Activated CD8-positive, alpha-beta T cell treated with anti-CD3 and anti-CD28 coated beads, Interleukin-2, amount 10 ng/mL, durations not matched to agents 7 days and 5 days (primary cell): ENCODE results near the gene HES7. TPM values are rescaled to one million over a fixed set of nuclear protein-coding genes. Genes with fewer than 3 reads are reported as not detected.

Source experiments
- ATAC-seq: fragments of 150-1000 bp; cut with Tn5 transposase; one replicate; pipeline ENCODE4 v1.10.0; 2021; ENCODE audit warnings: moderate library complexity
- CTCF ChIA-PET: fragments of 350-600 bp; sonication (Branson Sonifier 250); formaldehyde crosslinking; loops from one replicate; lab custom pipeline; 2021; ENCODE audit warnings: antibody characterized with exemption; lab: Charles Lee
- POLR2A ChIA-PET: fragments of 350-600 bp; sonication (Branson Sonifier 250); formaldehyde crosslinking; loops from one replicate; lab custom pipeline; 2021; ENCODE audit warnings: antibody characterized with exemption; lab: Charles Lee
- DNase-seq: peaks from one replicate; pipeline ENCODE4 v3.0.0-alpha.2; 2020
- H3K27ac Mint-ChIP-seq: one replicate; pipeline ENCODE4 v1.8.0; 2021; ENCODE audit warnings: mild to moderate bottlenecking, mixed read lengths
- H3K27me3 Mint-ChIP-seq: one replicate; pipeline ENCODE4 v1.8.0; 2021; ENCODE audit warnings: low read depth, mixed read lengths
- H3K36me3 Mint-ChIP-seq: one replicate; pipeline ENCODE4 v1.8.0; 2021; ENCODE audit warnings: low read depth, mixed read lengths
- H3K4me1 Mint-ChIP-seq: one replicate; pipeline ENCODE4 v1.8.0; 2021; ENCODE audit warnings: low read depth, mixed read lengths
- H3K4me3 Mint-ChIP-seq: one replicate; pipeline ENCODE4 v1.8.0; 2021; ENCODE audit warnings: mild to moderate bottlenecking, mixed read lengths
- H3K9me3 Mint-ChIP-seq: one replicate; pipeline ENCODE4 v1.8.0; 2022; ENCODE audit warnings: mixed read lengths; ENCODE audit not compliant: insufficient read depth
- total RNA-seq, 2 experiments: library from RNA; stranded (reverse); gene quantifications; one replicate each; pipeline ENCODE4 v1.2.3, GENCODE V29; 2021

Gene HES7
- total RNA-seq, 2 experiments from 2014 or later, result 0.29 TPM; not detected in 1

GRCh38 chr17:8161289-8162232 lies 37.7 kb upstream of the HES7 start:
- ATAC-seq (no peak), DNase-seq (no peak)
- H3K9me3 Mint-ChIP-seq, result no peaks in the 10 kb centered on the region
- peak overlapping the region; percentile 93 for H3K27ac Mint-ChIP-seq
- H3K4me3 Mint-ChIP-seq, result peak overlapping the region; percentile 79
- CTCF ChIA-PET, result interaction anchor here (0.7 to 14.0 kb wide), 6 partner anchors 23 to 216 kb away, joined by 3 to 165 read pairs (median 6); partner anchors contain the start of gene ALOXE3
- H3K4me1 Mint-ChIP-seq, result peaks cover 59% of the 10 kb centered on the region
- H3K36me3 Mint-ChIP-seq, result peaks cover 35% of the 10 kb centered on the region
- POLR2A ChIA-PET, result interaction anchor here (0.6 to 8.3 kb wide), 8 partner anchors 12 to 59 kb away, joined by 3 to 343 read pairs (median 4); partner anchors contain the start of genes HES7 and TMEM107
- no peaks in the 10 kb centered on the region for H3K27me3 Mint-ChIP-seq

- Mint-ChIP-seq H3K27me3 (no peaks in the 10 kb centered on the region), H3K36me3 (peaks cover 34% of the 10 kb centered on the region), H3K4me1 (peaks cover 59% of the 10 kb centered on the region), H3K9me3 (no peaks in the 10 kb centered on the region), H3K27ac (peak overlapping the region; percentile 93), H3K4me3 (peak overlapping the region; percentile 79)
- ChIA-PET POLR2A (interaction anchor here (0.6 to 8.3 kb wide), 6 partner anchors 13 to 60 kb away, joined by 4 to 343 read pairs (median 4); partner anchors contain the start of genes HES7 and TMEM107), CTCF (interaction anchor here (0.7 to 14.0 kb wide), 6 partner anchors 23 to 217 kb away, joined by 3 to 165 read pairs (median 6); partner anchors contain the start of gene ALOXE3)
- DNase-seq (no peak), ATAC-seq (no peak)
Measured at GRCh38 chr17:8160741-8161221, 36.9 kb upstream of the HES7 start.

GRCh38 chr17:8160224-8160577 lies 36.3 kb upstream of the HES7 start:
- Mint-ChIP-seq H3K36me3 (peaks cover 34% of the 10 kb centered on the region), H3K27ac (peak overlapping the region; percentile 93), H3K4me3 (no peak overlapping the region), H3K9me3 (no peaks in the 10 kb centered on the region), H3K4me1 (peaks cover 58% of the 10 kb centered on the region), H3K27me3 (no peaks in the 10 kb centered on the region)
- DNase-seq, result no peak
- no peak for ATAC-seq
- CTCF ChIA-PET, result interaction anchor here (1.1 to 14.0 kb wide), 5 partner anchors 22 to 217 kb away, joined by 3 to 165 read pairs (median 7); partner anchors contain the start of gene ALOXE3
- POLR2A ChIA-PET, result interaction anchor here (8.3 kb wide), 1 partner anchor 14 kb away, joined by 343 read pairs; no protein-coding TSS in a partner anchor

- peak overlapping the region; percentile 27 for H3K4me3 Mint-ChIP-seq
- no peak for ATAC-seq
Measured at GRCh38 chr17:8159459-8160223, 35.7 kb upstream of the HES7 start.

GRCh38 chr17:8159032-8159400 lies 35.1 kb upstream of the HES7 start:
- no peak overlapping the region for H3K4me3 Mint-ChIP-seq
- peaks cover 46% of the 10 kb centered on the region for H3K4me1 Mint-ChIP-seq
- POLR2A ChIA-PET, result interaction anchor here (0.6 to 8.3 kb wide), 4 partner anchors 15 to 39 kb away, joined by 4 to 343 read pairs (median 6); no protein-coding TSS in a partner anchor
- DNase-seq (no peak), ATAC-seq (no peak)
- CTCF ChIA-PET, result interaction anchor here (0.7 to 14.0 kb wide), 13 partner anchors 8 to 65 kb away, joined by 3 to 165 read pairs (median 4); partner anchors contain the start of genes ALOXE3 and HES7
- H3K9me3 Mint-ChIP-seq, result no peaks in the 10 kb centered on the region
- H3K27ac Mint-ChIP-seq, result peak overlapping the region; percentile 87
- no peaks in the 10 kb centered on the region for H3K27me3 Mint-ChIP-seq
- H3K36me3 Mint-ChIP-seq, result peaks cover 36% of the 10 kb centered on the region

More at GRCh38 chr17:8159459-8160223, 35.7 kb upstream of the HES7 start:
- Mint-ChIP-seq H3K9me3 (no peaks in the 10 kb centered on the region), H3K27ac (peak overlapping the region; percentile 72), H3K27me3 (no peaks in the 10 kb centered on the region), H3K36me3 (peaks cover 34% of the 10 kb centered on the region), H3K4me1 (peaks cover 52% of the 10 kb centered on the region)
- CTCF ChIA-PET, result interaction anchor here (0.8 to 14.0 kb wide), 8 partner anchors 8 to 99 kb away, joined by 3 to 165 read pairs (median 7); partner anchors contain the start of genes ALOXE3 and HES7
- DNase-seq, result no peak
- POLR2A ChIA-PET, result interaction anchor here (0.6 to 8.3 kb wide), 4 partner anchors 9 to 741 kb away, joined by 3 to 343 read pairs (median 4); no protein-coding TSS in a partner anchor

- H3K4me1 Mint-ChIP-seq, result peaks cover 40% of the 10 kb centered on the region
- DNase-seq, result peak; percentile 93
Measured at GRCh38 chr17:8158267-8159031, 34.5 kb upstream of the HES7 start.

GRCh38 chr17:8156246-8156992 lies 32.5 kb upstream of the HES7 start:
- DNase-seq, result peak; percentile 100
- H3K36me3 Mint-ChIP-seq, result peaks cover 31% of the 10 kb centered on the region

More at GRCh38 chr17:8158267-8159031, 34.5 kb upstream of the HES7 start:
- ChIA-PET POLR2A (interaction anchor here (0.6 to 8.3 kb wide), 6 partner anchors 12 to 40 kb away, joined by 3 to 343 read pairs (median 4); no protein-coding TSS in a partner anchor), CTCF (interaction anchor here (0.7 to 14.0 kb wide), 16 partner anchors 9 to 169 kb away, joined by 3 to 165 read pairs (median 4); partner anchors contain the start of genes ALOXE3 and HES7)
- Mint-ChIP-seq H3K27ac (peak overlapping the region; percentile 87), H3K9me3 (no peaks in the 10 kb centered on the region), H3K27me3 (no peaks in the 10 kb centered on the region), H3K4me3 (peak overlapping the region; percentile 2), H3K36me3 (peaks cover 37% of the 10 kb centered on the region)
- ATAC-seq, result no peak

GRCh38 chr17:8155996-8156245 lies 32.0 kb upstream of the HES7 start:
- H3K27me3 Mint-ChIP-seq, result no peaks in the 10 kb centered on the region
- CTCF ChIA-PET, result interaction anchor here (0.8 to 14.0 kb wide), 7 partner anchors 12 to 95 kb away, joined by 3 to 165 read pairs (median 5); partner anchors contain the start of genes ALOXE3 and HES7
- peaks cover 26% of the 10 kb centered on the region for H3K36me3 Mint-ChIP-seq
- peaks cover 32% of the 10 kb centered on the region for H3K4me1 Mint-ChIP-seq
- DNase-seq, result no peak
- no peak for ATAC-seq
- no peak overlapping the region for H3K27ac Mint-ChIP-seq
- POLR2A ChIA-PET, result interaction anchor here (0.6 to 8.1 kb wide), 24 partner anchors 8 to 701 kb away, joined by 3 to 164 read pairs (median 6); partner anchors contain the start of genes ALOXE3, BORCS6, CTC1 and HES7
- no peaks in the 10 kb centered on the region for H3K9me3 Mint-ChIP-seq
- no peak overlapping the region for H3K4me3 Mint-ChIP-seq

More at GRCh38 chr17:8156246-8156992, 32.5 kb upstream of the HES7 start:
- ChIA-PET POLR2A (interaction anchor here (0.7 to 8.1 kb wide), 24 partner anchors 8 to 700 kb away, joined by 3 to 164 read pairs (median 6); partner anchors contain the start of genes ALOXE3, AURKB, BORCS6 and CTC1), CTCF (interaction anchor here (0.8 to 14.0 kb wide), 10 partner anchors 13 to 144 kb away, joined by 3 to 165 read pairs (median 5); partner anchors contain the start of genes ALOXE3 and HES7)
- ATAC-seq, result peak; percentile 82
- no peak overlapping the region for H3K27ac Mint-ChIP-seq
- no peaks in the 10 kb centered on the region for H3K27me3 Mint-ChIP-seq
- H3K4me3 Mint-ChIP-seq, result no peak overlapping the region
- H3K9me3 Mint-ChIP-seq, result no peaks in the 10 kb centered on the region
- H3K4me1 Mint-ChIP-seq, result peaks cover 36% of the 10 kb centered on the region

- no peak overlapping the region for H3K4me3 Mint-ChIP-seq
- H3K9me3 Mint-ChIP-seq, result no peaks in the 10 kb centered on the region
- ATAC-seq, result no peak
- H3K4me1 Mint-ChIP-seq, result peaks cover 32% of the 10 kb centered on the region
- H3K27me3 Mint-ChIP-seq, result no peaks in the 10 kb centered on the region
- no peak for DNase-seq
- H3K36me3 Mint-ChIP-seq, result peaks cover 21% of the 10 kb centered on the region
- ChIA-PET CTCF (interaction anchor here (0.8 to 14.0 kb wide), 6 partner anchors 9 to 35 kb away, joined by 3 to 165 read pairs (median 7); partner anchors contain the start of gene ALOXE3), POLR2A (interaction anchor here (0.6 to 8.1 kb wide), 23 partner anchors 8 to 701 kb away, joined by 3 to 164 read pairs (median 7); partner anchors contain the start of genes ALOXE3, BORCS6, CTC1 and HES7)
- no peak overlapping the region for H3K27ac Mint-ChIP-seq
Measured at GRCh38 chr17:8155231-8155995, 31.5 kb upstream of the HES7 start.
